OCI-LY7 (cell line): ENCODE results near the gene PMVK. TPM values are rescaled to one million over a fixed set of nuclear protein-coding genes. Genes with fewer than 3 reads are reported as not detected.

Experiments
- BruUV-seq: library from RNA; stranded (reverse); fragments of 400-500 nt; replicated peaks from 2 replicates; lab custom pipeline; 2021; lab: Mats Ljungman, UMichigan
- CTCF ChIA-PET: fragments of 300-600 bp; sonication (Branson Sonifier 250); formaldehyde crosslinking; loops from one replicate; lab custom pipeline; 2022; ENCODE audit warnings: antibody characterized with exemption; ENCODE audit not compliant: unreplicated experiment; lab: Charles Lee
- POLR2A ChIA-PET: fragments of 300-600 bp; sonication (Branson Sonifier 250); formaldehyde crosslinking; loops from one replicate; lab custom pipeline; 2022; ENCODE audit warnings: antibody characterized with exemption; lab: Charles Lee
- DNase-seq: peaks from one replicate; pipeline ENCODE4 v3.0.0-alpha.2; 2015; ENCODE audit warnings: low spot score
- H2AFZ ChIP-seq: fragments of 200-600 bp; sonication (generic), shearing (Covaris generic); 2 replicates; pipeline ENCODE4 v1.6.1; 2014; ENCODE audit warnings: mild to moderate bottlenecking, antibody characterized with exemption, low read length, moderate library complexity
- H3K27ac ChIP-seq: fragments of 200-600 bp; sonication (generic); 2 replicates; pipeline ENCODE4 v1.5.1; 2014; ENCODE audit warnings: mixed run types, low read depth, mild to moderate bottlenecking, moderate library complexity, low read length, inconsistent platforms; ENCODE audit not compliant: poor library complexity, severe bottlenecking
- H3K36me3 ChIP-seq: fragments of 200-600 bp; sonication (generic); 2 replicates; pipeline ENCODE4 v1.6.1; 2014; ENCODE audit warnings: mild to moderate bottlenecking, antibody characterized with exemption, low read length, moderate library complexity, mixed read lengths; ENCODE audit not compliant: insufficient read depth
- H3K4me1 ChIP-seq: fragments of 200-600 bp; sonication (generic); 2 replicates; pipeline ENCODE4 v1.5.1; 2014; ENCODE audit warnings: mild to moderate bottlenecking, low read length; ENCODE audit not compliant: insufficient read depth, poor library complexity, severe bottlenecking
- H3K4me2 ChIP-seq: fragments of 200-600 bp; sonication (generic); 2 replicates; pipeline ENCODE4 v1.6.1; 2014; ENCODE audit warnings: mild to moderate bottlenecking, low read length
- H3K4me3 ChIP-seq: fragments of 200-600 bp; sonication (generic); 2 replicates; pipeline ENCODE4 v1.5.1; 2014; ENCODE audit warnings: mild to moderate bottlenecking, low read depth, low read length; ENCODE audit not compliant: poor library complexity, severe bottlenecking
- H3K79me2 ChIP-seq: fragments of 200-600 bp; sonication (generic); 2 replicates; pipeline ENCODE4 v1.6.1; 2016; ENCODE audit warnings: low read depth, mild to moderate bottlenecking, low read length, moderate library complexity, mixed read lengths; ENCODE audit not compliant: insufficient read depth
- H3K9me2 ChIP-seq: fragments of 200-600 bp; sonication (generic); 2 replicates; pipeline ENCODE4 v1.6.1; 2016; ENCODE audit warnings: mild to moderate bottlenecking, low read length, mixed read lengths; ENCODE audit not compliant: insufficient read depth
- H3K9me3 ChIP-seq: fragments of 200-600 bp; sonication (generic); 2 replicates; pipeline ENCODE4 v1.6.1; 2014; ENCODE audit warnings: mild to moderate bottlenecking, mixed run types, low read length, mixed read lengths
- H4K20me1 ChIP-seq: fragments of 200-600 bp; sonication (generic); 2 replicates; pipeline ENCODE4 v1.6.1; 2014; ENCODE audit warnings: mild to moderate bottlenecking, antibody characterized with exemption, low read length, moderate library complexity, mixed read lengths; ENCODE audit not compliant: insufficient read depth
- EZH2phosphoT487 ChIP-seq: fragments of 200-600 bp; sonication (generic); IDR thresholded peaks from 2 replicates; pipeline ENCODE4 v1.6.1; 2018; ENCODE audit warnings: low read depth, borderline replicate concordance, mild to moderate bottlenecking, mixed run types, antibody characterized with exemption, low read length, moderate library complexity, mixed read lengths
- intact Hi-C: fragments of 100-400 bp; cut with micrococcal nuclease; formaldehyde crosslinking; loops from one replicate; pipeline ENCODE4 v1.10.0; 2022; ENCODE audit not compliant: unreplicated experiment
- total RNA-seq, 2 experiments: library from RNA; depleted of rRNA in 1 of 2; stranded (reverse); fragments of >200 nt in 1 of 2; shearing (Covaris generic) in 1 of 2; gene quantifications; 2 replicates each; pipeline ENCODE4 v1.2.3, GENCODE V29; 2014 to 2022
- TF ChIP-seq, protein P1 (sequence below): fragments of 200-600 bp; sonication (generic); conservative IDR thresholded peaks from 2 replicates; pipeline ENCODE4 v1.5.1; 2014; ENCODE audit warnings: mild to moderate bottlenecking, antibody characterized with exemption, low read length, moderate library complexity, mixed read lengths

Gene PMVK
- total RNA-seq, 2 experiments from 2014 or later = 16.3 to 54.0 TPM

DNA sequence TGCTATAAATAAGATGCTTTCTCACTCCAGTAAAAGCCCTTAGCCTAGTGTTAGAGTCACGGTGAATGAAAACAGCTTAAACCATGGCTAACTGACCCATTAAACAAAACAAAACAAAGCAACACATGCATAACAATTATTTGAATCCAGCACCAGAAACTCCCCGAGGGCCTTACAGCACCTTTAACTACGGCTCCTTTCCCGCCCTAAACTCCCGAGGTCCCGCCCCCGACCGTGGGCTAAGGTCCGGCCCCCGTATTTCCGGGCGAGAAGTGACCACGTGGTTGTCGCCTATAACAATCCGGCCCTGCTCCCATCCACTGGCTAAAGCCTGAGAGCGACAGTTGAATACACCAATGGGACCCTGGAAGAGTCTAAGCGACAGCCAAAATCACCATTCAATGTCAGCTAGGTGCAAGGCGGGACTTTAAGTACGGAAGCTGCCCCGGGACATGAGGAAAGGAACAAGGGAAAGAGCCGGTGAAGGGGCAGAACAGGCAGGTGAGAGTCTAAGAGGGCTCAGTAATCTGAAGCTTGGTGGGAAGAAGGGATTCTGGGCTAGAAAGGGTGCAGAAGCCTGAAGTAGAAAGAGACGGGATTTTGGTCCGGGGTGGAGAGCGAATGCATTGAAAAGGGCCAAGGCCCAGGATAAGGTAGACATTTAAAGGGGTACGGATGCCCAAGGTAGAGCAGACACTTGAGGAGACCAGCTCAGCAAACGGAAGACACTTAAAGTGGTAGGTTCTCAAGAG is 46.6 kb upstream of the PMVK start, which contains the start of gene FLAD1:
Gene FLAD1, plus strand, starts transcription at position 448 of the 752 bp plus-strand sequence. CDS start 351 bp downstream, outside the sequence.
- POLR2A ChIA-PET = interaction anchor here (0.6 to 3.2 kb wide), 13 partner anchors 11 to 139 kb away, joined by 3 to 16 read pairs (median 4); partner anchors contain the start of genes PBXIP1, PYGO2 and SHC1
- no peaks in the 10 kb centered on the region for H3K9me2 ChIP-seq
- H3K9me3 ChIP-seq = no peaks in the 10 kb centered on the region
- peak within 1 kb of the TSS; percentile 90 for H3K4me2 ChIP-seq
- H3K4me1 ChIP-seq = peaks cover 21% of the 10 kb centered on the region
- H3K79me2 ChIP-seq = peaks cover 55% of the 10 kb centered on the region
- peak within 1 kb of the TSS; percentile 70 for H2AFZ ChIP-seq
- CTCF ChIA-PET = interaction anchor here (1.0 to 1.3 kb wide), 3 partner anchors 27 to 79 kb away, joined by 3 to 4 read pairs (median 3); partner anchors contain the start of gene PBXIP1
- intact Hi-C loops = loop anchor here (1.0 to 5.0 kb wide), 4 partner anchors 8 to 79 kb away; partner anchors contain the start of gene EFNA4
- no TSS peak for BruUV-seq
- H3K27ac ChIP-seq = peak within 1 kb of the TSS; percentile 80
- no peak for TF ChIP-seq EZH2phosphoT487
- TF ChIP-seq, protein P1, sequence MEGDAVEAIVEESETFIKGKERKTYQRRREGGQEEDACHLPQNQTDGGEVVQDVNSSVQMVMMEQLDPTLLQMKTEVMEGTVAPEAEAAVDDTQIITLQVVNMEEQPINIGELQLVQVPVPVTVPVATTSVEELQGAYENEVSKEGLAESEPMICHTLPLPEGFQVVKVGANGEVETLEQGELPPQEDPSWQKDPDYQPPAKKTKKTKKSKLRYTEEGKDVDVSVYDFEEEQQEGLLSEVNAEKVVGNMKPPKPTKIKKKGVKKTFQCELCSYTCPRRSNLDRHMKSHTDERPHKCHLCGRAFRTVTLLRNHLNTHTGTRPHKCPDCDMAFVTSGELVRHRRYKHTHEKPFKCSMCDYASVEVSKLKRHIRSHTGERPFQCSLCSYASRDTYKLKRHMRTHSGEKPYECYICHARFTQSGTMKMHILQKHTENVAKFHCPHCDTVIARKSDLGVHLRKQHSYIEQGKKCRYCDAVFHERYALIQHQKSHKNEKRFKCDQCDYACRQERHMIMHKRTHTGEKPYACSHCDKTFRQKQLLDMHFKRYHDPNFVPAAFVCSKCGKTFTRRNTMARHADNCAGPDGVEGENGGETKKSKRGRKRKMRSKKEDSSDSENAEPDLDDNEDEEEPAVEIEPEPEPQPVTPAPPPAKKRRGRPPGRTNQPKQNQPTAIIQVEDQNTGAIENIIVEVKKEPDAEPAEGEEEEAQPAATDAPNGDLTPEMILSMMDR = no peak
- H3K4me3 ChIP-seq = peak within 1 kb of the TSS; percentile 77
- H3K36me3 ChIP-seq = peaks cover 62% of the 10 kb centered on the region
- peak; percentile 100 for DNase-seq
- no peaks in the 10 kb centered on the region for H4K20me1 ChIP-seq

DNA sequence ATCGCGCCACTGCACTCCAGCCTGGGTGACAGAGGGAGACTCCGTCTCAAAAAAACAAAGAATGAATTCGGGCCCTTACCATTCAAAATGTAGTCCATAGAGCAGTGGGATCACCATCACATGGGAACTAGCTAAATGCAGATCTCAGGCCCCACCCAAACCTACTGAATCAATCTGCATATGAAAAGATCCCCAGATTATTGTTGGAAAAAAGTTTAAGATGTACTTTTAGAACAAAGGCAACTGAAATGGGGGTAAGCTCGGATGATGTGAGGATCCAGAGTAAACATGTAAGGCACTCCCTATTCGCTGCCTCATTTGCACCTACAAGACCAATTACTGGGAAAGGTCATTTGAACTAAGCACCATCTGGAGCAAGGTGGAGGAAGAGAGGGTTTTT is 45.8 kb upstream of the PMVK start:
- CTCF ChIA-PET = no interaction called here
- H3K4me1 ChIP-seq = peaks cover 28% of the 10 kb centered on the region
- TF ChIP-seq EZH2phosphoT487 = no peak
- TF ChIP-seq, protein P1 = no peak
- POLR2A ChIA-PET = interaction anchor here (0.6 to 3.2 kb wide), 5 partner anchors 12 to 424 kb away, joined by 4 to 16 read pairs (median 6); partner anchors contain the start of genes PBXIP1, SHC1 and UBE2Q1
- H2AFZ ChIP-seq = peak overlapping the region; percentile 70; the same call in 1 of the 2 replicates
- H3K27ac ChIP-seq = peak overlapping the region; percentile 80
- peaks cover 5% of the 10 kb centered on the region; the same call in 1 of the 2 replicates for H4K20me1 ChIP-seq
- TSS peak; percentile 100 for BruUV-seq
- H3K9me2 ChIP-seq = no peaks in the 10 kb centered on the region
- H3K4me3 ChIP-seq = peak overlapping the region; percentile 77
- DNase-seq = no peak
- peaks cover 56% of the 10 kb centered on the region for H3K79me2 ChIP-seq
- peak overlapping the region; percentile 78 for H3K4me2 ChIP-seq
- intact Hi-C loops = loop anchor here (5.0 kb wide), 1 partner anchor 80 kb away; the partner anchor contains the start of gene EFNA4
- no peaks in the 10 kb centered on the region for H3K9me3 ChIP-seq
- H3K36me3 ChIP-seq = peaks cover 62% of the 10 kb centered on the region
